Stimulated activated CD4-positive, alpha-beta T cell treated with anti-CD3 and anti-CD28 coated beads, Interleukin-1b, Interleukin-23, amount 100 ng/mL, for 1 hour (primary cell): Measurements from ENCODE around the gene BBS4.
A peak's percentile ranks its signal among the peaks of the same experiment; 100 is the strongest.
"Not testable (repeated sequence)": the region's sequence is repeated elsewhere in the genome, so short reads cannot be mapped to it uniquely, and the experiment has no call there.

Experiments
- DNase-seq, 2 donors: peaks; one replicate each; pipeline ENCODE4 v3.0.0-alpha.2; 2020; ENCODE audit warnings: low read depth in 2 of 2

The BBS4 gene, protein sequence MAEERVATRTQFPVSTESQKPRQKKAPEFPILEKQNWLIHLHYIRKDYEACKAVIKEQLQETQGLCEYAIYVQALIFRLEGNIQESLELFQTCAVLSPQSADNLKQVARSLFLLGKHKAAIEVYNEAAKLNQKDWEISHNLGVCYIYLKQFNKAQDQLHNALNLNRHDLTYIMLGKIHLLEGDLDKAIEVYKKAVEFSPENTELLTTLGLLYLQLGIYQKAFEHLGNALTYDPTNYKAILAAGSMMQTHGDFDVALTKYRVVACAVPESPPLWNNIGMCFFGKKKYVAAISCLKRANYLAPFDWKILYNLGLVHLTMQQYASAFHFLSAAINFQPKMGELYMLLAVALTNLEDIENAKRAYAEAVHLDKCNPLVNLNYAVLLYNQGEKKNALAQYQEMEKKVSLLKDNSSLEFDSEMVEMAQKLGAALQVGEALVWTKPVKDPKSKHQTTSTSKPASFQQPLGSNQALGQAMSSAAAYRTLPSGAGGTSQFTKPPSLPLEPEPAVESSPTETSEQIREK

DNA sequence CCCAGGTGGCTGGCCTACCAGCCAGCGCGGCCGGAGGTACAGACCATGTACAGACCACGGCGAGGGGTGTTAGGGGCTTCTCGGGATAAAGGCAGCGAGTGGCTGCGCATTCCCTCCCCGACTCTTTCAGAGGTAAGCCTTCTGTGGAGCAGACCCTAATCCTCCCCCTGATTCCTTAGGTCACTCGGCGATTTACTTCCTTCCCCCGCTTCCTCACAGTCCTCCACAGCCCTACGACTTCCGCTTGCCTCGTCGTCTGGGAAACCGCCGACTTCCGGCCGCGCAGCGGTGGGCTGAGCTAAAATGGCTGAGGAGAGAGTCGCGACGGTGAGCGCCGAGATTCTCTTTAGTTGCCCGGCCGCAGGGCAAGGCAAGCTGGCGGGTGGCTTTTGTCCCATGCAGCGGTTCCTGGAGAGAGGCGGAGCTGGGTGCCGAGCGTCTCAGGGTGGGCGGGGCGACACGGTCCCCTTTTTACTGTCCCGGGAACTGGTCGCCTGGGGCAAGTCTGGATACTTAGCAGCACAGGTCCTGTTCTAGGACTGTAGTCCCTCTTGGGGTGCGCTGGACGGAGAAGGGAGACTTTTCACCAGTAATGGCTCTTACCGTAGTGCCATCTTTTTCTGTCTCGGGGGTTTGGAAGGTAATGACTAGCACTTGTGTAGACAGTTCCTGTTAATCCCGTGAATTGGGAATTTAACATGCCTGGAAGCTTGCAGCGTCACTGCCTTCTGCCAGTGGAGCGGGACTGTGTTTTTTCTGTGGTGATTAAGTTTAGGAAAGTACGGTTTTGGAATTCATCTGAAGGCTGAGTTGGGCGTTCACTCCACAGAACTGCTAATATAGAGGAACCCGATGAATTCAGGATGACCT, at the start of gene BBS4, which contains the start of gene HIGD2B:
Gene BBS4 (plus strand): TSS at position 283 of the 870 bp plus-strand sequence. CDS start 21 bp downstream, at position 304.
Gene HIGD2B (minus strand): TSS at position 258 of the 870 bp plus-strand sequence. CDS start 9,808 bp downstream, outside the sequence.
- DNase-seq = peak; percentile 54 to 59

DNA sequence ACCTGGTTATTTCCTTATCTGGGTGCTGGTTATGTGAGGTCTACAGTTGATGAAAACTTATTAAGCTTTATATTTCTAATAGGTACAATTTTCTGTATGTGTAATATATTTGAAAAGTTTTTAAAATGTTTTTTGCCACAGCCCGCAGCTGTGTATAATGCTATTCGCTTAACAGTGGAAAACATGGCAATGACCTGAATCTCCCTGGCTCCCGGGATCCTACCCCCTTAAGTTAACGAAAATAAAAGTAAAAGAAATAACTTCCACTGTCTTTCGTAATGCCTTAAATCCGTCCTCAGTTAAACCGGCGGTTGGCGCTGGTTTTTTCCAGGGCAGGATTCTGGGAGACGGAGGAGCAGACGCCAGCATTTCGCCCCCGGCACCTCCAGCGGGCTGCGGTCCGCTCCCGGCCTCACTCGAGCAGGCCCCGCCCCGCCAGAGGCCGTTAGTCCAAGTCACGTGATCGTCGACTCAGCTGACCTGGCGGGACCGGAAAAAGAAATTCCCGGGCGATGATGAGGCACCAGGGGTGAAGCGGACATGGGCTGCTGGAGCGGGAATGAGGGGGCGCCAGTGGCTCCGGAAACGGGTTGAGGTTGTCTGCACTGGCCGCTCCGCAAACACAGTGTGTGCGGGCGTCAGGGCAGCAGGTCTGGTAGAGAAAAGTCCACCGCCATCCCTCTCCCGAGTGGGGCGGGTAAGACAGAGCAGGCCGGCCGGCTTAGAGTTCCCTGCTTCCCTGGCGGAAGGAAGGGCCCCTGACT, 49.3 kb upstream of the BBS4 start:
- DNase-seq = peak in 1 of 2 donors; percentile 14

DNA sequence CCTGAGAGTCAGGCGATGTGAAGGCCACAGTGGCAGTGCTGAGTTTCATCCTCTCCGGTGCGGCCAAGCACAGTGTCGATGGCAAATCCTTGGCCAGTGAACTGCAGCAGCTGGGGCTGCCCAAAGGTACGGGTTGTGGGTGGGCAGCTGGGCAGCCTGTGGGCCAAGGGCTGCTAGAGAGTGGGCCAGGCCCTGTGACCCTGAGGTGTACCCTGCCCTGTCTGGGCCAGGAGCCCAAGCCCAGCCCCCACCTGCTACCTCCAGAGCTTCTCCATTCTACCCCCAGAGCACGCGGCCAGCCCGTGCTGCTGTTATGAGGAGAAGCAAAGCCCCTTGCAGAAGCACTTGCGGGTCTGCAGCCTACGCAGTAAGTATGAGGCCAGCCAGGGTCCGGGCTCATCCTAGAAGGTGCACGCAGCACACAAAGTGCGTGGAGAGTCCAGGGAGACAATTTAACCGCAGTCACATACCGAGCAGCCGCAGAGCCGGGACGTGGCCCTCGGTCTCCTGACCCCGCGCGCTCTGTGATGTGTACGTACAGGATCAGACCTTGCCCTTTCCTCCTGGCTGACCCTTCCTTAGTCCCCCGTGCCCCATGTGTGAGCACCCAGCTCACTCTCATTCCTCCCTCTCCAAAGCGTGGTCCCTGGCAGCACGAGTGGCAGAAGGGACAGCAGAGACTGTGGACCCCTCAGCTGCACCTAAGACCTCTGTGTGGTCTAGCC, 46.1 kb upstream of the BBS4 start:
- DNase-seq = not testable (repeated sequence)

DNA sequence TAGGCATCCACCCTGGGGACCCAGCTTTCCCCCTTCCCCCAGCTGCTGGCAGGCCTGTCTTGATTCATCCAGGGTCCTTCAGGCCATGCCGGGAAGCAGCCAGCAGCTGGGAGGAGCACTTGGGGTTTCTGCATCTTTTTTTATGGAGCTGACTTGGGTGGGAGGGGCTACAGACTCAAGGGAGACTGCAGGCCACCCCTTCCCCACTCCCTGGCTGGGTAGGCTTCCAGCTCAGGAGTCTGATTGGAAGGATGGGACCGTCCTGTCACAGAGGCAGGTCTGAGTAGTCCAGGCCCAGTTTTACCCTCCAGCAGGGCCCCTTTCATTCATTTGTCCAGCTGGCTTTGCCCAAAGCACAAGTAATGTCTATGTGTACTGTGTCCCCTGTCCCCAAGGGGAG, 43.7 kb upstream of the BBS4 start:
- DNase-seq = not testable (repeated sequence)

DNA sequence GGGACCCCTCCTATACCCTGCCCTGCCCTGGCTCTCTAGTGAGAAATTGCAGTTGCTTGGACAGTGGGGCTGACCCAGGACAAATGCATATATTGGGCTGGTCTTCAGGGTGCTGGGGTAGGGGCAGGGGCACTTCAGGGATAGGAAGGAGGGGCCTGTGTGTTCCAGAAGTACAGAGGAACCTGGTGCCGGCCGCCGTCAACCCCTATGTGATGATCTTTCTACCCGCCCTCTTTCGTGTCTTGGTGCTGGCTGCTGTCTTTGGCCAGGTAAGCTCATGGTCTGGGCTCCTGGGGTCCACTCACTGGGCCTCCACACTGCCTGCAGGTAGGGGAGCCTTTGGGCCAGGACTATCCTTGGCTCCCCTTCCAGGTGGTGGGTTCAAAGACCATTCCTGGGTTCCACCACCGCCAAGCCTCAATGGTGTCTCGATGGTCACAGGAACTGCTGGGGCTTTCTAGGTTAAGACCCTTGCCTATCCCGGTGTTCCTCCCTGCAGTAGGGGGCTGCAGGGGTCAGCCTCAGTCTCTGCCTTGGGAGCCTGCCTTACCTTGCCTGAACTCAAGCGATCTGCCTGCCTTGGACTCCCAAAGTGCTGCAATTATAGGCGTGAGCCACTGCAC, 37.3 kb upstream of the BBS4 start:
- not testable (repeated sequence) for DNase-seq

DNA sequence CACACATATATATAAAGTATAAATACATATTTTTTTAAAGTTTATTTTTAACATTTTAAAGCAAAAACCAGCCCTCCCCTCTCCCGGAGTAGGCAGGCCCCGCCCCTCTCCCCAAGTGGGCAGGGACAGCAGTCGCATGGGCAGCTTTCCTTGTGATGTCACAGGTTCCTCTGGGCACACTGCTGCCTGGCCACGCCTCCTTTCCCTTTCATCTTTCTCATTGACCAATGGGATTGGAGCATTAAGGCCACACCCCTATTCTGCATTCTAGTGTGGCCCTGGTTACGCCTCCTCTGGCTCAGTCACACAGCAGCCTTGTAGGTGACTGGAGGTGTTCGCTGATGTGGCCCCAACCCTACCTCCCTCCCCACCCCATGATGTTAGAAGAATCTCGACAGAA, 31.6 kb upstream of the BBS4 start, which contains the start of gene GOLGA6B:
Gene GOLGA6B (plus strand): TSS at position 301 of the 400 bp plus-strand sequence. CDS start 41 bp downstream, at position 342.
- not testable (repeated sequence) for DNase-seq

DNA sequence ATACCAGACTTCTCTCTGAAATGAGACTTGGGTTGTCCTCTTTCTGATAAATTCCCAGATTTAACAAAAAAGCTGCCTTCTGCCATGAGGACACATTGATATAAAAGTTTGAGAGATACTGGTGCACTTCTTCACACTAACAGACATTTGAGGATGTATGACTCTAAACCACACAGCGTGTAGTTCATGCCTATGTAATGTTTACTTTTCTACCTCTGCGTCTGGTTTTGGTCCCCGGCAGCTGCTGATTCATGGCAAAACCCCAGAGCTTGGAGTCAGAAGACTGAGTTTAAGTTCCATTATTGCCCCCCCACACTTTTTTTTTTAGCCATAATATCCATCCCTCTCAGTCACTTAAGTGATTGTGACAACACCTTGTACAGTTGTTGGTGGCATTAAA, 30.0 kb upstream of the BBS4 start:
- not testable (repeated sequence) for DNase-seq

DNA sequence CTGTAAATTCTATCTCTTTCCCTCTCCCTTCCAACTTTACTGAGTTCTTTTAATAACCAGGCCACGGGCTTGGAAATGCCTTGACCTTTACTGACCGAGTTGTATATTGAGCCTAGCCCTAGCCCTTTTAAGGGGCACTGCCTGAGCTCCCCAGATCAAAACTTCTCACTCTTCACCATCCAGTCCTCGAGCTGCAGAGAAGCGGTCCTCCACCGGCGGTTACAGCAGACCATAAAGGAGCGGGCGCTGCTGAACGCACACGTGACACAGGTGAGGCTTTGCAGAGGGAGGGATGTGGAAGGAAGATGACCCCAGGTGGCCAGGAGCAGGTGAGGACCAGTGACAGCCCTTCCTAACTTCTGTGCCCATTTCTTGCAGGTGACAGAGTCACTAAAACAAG, 24.9 kb upstream of the BBS4 start:
- DNase-seq = not testable (repeated sequence)

DNA sequence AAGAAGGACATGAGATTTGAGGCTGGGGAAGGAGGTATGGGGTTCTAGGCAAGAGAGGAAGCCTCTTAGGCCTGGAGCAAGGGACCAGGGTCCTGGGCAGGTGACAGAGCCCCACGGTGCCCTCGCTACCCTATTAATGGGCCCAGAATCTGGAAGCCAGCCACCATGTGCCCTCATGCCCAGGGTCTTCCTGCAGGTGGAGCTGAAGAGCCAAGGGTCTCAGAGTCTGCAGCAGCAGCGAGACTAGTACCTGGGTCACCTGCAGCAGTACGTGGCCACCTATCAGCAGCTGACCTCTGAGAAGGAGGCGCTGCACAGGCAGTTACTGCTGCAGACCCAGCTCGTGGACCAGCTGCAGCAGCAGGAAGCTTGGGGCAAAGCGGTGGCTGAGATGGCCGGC, 22.1 kb upstream of the BBS4 start:
- DNase-seq = not testable (repeated sequence)

DNA sequence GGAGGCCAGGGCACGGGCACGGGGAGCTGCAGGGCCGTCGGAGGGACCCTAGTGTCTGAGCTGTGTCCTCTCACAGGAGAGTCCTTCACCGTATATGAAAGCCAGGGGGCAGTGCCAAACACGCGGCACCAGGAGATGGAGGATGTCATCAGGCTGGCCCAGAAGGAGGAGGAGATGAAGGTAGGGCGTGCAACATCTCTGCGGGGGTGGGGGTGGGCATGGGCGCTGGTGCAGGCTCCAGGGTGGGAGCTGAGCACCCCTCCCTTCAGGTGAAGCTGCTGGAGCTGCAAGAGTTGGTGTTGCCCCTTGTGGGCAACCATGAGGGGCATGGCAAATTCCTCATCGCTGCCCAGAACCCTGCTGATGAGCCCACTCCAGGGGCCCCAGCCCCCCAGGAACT, 20.3 kb upstream of the BBS4 start:
- DNase-seq = not testable (repeated sequence)

DNA sequence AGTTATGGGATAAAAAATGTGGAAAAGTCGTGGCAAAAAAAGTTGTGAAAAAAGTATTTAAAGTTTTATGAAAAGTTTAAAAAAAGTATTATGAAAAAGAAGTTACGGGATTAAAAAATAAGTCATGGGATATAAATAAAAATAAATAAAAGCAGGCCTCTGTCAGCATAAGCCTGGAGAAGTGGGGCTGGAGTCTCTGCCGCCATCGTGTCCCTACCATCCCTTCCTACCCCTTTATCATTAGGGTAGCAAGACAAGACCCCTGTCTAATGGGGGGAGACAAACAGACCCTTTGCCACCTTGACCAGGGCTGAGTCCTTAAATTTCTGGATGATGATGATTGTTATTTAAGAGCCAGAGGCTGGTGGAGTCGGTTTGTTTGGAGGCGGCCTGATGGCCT, 16.2 kb upstream of the BBS4 start:
- not testable (repeated sequence) for DNase-seq

DNA sequence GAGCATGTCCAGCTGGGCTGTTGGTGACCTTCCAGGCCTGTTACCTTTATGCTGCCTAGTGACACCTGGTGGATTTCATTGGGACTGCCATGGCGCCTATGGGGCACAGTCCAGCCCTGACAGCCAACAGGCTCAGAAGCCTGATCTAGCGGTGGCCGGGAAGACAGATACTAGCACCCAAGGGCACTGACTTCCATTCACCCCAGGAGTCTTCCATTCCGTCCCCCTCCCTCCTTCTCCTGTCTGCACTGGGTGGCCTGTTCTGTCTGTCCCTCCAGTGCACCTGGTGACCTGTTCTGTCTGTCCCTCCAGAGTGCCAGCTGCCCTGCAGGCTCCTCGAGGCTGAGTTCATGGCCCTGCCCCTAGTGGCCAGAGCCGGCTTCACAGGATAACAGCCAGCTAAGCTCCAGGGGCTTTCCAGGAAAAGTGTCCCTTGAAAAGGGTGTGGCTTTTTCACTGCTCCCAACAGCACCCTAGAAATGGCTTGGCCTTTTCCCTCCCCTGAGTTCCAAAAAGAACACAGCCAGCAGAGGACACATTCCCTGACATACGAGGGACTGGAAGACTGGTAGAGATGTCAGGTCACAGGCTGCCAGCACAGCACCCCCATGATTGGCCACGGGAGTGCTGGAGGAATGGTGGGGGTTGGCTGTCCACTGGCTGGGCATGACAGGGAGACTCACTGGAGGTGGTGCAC, 15.2 kb upstream of the BBS4 start:
- DNase-seq = peak; percentile 23 to 49

DNA sequence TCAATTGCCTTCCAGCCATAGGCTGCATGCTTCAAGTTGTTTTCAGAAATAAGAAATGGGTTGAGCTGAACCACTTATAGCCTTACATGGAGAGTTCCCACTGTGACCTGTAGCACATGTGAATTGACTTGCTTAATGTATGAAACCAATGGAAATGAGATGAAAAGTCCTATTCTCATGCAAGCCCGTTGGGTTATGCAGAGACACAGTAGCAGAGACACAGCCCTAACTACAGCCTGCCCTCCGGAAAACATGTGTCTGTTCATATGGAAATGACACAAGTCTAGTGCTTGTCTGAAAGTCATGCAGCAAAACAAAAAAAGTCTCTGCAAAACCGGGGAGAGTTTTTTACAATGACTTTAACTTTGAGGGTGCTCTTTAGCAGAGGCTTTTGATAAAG, 14.5 kb upstream of the BBS4 start:
- no peak for DNase-seq

DNA sequence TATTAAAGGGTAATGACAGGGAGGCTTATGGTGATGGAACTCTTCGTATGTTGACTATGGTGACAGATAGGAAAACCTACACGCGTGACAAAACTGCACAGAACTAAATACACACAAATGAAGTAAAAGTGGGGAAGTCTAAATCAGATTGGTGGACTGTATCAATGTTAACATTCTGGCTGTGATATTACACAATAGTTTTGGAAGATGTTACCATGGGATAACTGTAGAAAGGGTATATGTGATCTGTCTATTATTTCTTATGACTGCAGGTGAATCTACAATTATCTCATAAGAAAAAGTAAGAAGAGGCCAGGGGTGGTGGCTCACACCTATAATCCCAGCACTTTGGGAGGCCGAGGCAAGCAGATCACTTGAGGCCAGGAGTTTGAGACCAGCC, 9.2 kb upstream of the BBS4 start:
- no peak for DNase-seq

DNA sequence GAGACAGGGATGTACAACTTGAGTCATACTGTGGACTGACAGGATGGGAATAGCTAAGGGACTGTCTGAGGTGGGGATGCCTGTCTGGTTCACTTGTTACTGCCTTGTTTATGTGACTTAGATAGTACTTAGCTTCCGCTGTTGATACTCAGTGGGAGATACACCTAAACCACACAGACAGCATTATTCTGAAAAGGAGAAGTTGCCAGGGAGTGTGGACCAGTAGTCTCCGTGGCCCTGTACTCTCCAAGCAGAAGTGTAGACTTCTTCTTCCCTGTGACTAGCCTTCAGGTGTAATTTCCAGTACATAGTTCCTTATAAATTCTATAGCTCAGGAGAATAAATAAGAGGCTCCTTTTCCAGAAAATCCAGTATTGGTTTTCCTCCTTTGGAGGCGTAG, 5.1 kb upstream of the BBS4 start:
- no peak for DNase-seq

DNA sequence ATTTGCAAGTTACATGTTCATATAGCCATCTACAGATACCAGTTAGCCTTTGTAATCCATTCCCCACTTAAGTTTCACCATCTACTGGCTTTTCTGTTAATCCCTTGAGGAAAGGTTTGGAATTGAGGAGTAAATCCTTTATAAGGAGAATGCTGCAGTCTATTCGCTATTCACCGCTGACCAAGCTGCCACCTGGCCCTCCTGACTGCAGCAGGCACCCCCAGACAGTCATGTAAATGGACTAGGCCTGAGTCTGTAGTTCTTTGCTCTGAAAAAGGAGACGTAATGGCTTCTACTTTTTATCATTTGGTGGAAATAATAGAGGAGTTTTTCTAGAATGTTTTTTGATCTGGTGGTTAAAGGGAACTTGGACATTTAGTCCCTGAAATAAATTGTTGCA, 3.2 kb upstream of the BBS4 start:
- DNase-seq = no peak

DNA sequence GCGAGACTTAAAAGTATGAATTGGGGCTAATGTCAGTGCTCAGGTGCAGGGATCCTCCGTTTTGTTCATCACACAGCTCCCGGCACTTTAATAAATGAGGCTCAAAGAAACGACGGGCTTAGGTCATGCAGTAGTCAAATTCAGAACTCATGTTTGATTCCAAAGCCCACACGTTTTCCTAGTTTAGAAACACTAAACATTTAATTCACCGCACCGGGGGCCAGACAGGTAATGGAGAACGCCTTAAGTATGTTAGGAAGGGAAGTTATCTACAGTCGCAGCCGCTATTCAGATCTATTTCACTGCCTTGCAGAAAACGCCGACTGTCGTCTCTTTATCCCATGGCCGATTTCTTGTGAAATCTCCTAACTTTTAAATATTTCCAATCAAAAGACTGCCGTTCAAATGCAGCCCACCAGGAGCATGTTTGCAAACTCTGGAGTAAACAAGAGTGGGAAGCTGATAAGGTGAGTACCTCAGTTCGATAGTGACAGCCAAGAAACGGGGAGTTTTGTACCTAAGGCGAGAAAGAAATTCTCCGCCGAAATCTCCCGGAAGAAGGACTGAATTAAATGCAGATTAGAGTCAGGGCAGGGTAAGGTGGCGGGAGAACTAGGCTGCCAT, 594 bp upstream of the BBS4 start:
- no peak for DNase-seq

DNA sequence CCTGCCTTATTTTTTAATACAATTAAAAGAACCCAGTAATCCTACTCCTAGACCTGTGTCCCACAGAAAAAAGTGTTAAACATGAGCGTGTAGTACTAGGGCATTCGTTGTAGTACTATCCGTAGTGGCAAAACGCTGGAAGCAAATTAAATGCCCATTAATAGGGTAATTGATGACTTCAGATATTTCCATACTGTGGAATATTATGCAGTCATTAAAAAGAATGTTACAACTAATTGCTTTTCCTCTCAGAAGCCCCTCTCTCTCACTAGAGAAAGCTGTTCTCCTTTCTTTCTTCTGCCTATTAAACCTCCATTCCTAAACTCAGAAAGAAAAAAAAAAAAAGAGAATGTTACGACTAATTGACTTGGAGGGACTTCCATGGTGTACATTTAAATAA, 2.7 kb downstream of the BBS4 start:
- DNase-seq = no peak

DNA sequence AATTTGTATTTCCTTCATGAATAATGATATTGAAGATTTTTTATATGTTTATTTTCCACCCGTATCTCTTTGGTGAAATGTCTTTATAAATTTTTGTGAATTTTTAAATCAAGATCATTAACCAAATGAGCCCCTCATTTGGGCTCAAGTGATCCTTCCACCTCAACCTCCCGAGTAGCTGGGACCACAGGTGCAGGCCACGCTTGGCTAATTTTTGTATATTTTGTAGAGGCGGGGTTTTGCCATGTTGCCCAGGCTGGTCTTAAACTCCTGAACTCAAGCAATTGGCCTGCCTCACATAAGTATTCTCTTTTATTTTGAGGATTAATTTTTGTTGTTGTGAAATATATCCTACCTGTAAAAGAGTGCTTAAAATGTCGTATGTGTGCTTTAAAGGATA, 4.9 kb downstream of the BBS4 start:
- DNase-seq = no peak
